Astrocyte (in vitro differentiated cells and primary cell): ENCODE measurements around the gene STKLD1. TPM values are rescaled to one million over a fixed set of nuclear protein-coding genes. Genes with fewer than 3 reads are reported as not detected.

ENCODE experiments used
- DNase-seq: peaks from one replicate; pipeline ENCODE4 v3.0.0-alpha.2; 2010; ENCODE audit warnings: low read depth
- FAIRE-seq: peaks from 2 replicates; lab custom pipeline; 2011; peaks lifted over from hg19 to GRCh38; lab: Jason Lieb, UNC
- H2AFZ ChIP-seq: 2 replicates; pipeline ENCODE4 v1.6.0; 2012; ENCODE audit warnings: low read depth, low read length, inconsistent platforms
- H3K27ac ChIP-seq: 2 replicates; pipeline ENCODE4 v1.5.1; 2011; ENCODE audit warnings: low read depth, low read length, inconsistent platforms
- H3K27me3 ChIP-seq: 2 replicates; pipeline ENCODE4 v1.6.0; 2011; ENCODE audit warnings: low read length, inconsistent platforms; ENCODE audit not compliant: insufficient read depth
- H3K36me3 ChIP-seq: 2 replicates; pipeline ENCODE4 v1.5.1; 2011; ENCODE audit warnings: low read length, inconsistent platforms; ENCODE audit not compliant: insufficient read depth
- H3K4me1 ChIP-seq: 2 replicates; pipeline ENCODE4 v1.5.1; 2011; ENCODE audit warnings: low read length, inconsistent platforms; ENCODE audit not compliant: insufficient read depth
- H3K4me2 ChIP-seq: 2 replicates; pipeline ENCODE4 v1.6.0; 2012; ENCODE audit warnings: low read length, inconsistent platforms
- H3K4me3 ChIP-seq: 2 replicates; pipeline ENCODE4 v1.5.1; 2011; ENCODE audit warnings: low read depth, mild to moderate bottlenecking, low read length, inconsistent platforms; ENCODE audit not compliant: insufficient read depth
- H3K79me2 ChIP-seq: 2 replicates; pipeline ENCODE4 v1.6.0; 2012; ENCODE audit warnings: mild to moderate bottlenecking, low read length, inconsistent platforms; ENCODE audit not compliant: insufficient read depth
- H3K9ac ChIP-seq: 2 replicates; pipeline ENCODE4 v1.6.0; 2012; ENCODE audit warnings: mild to moderate bottlenecking, low read length, inconsistent platforms
- H3K9me3 ChIP-seq: 2 replicates; pipeline ENCODE4 v1.5.1; 2012; ENCODE audit warnings: low read depth, mild to moderate bottlenecking, low read length, inconsistent platforms; ENCODE audit not compliant: insufficient read depth
- H4K20me1 ChIP-seq: 2 replicates; pipeline ENCODE4 v1.6.0; 2012; ENCODE audit warnings: low read length, inconsistent platforms; ENCODE audit not compliant: insufficient read depth
- H3K27ac Mint-ChIP-seq: one replicate; pipeline ENCODE4 v1.8.0; 2021; ENCODE audit warnings: mild to moderate bottlenecking, mixed read lengths; ENCODE audit not compliant: unreplicated experiment
- H3K27me3 Mint-ChIP-seq: one replicate; pipeline ENCODE4 v1.8.0; 2021; ENCODE audit warnings: low read depth, mixed read lengths; ENCODE audit not compliant: unreplicated experiment
- H3K36me3 Mint-ChIP-seq: one replicate; pipeline ENCODE4 v1.8.0; 2021; ENCODE audit warnings: low read depth, mixed read lengths; ENCODE audit not compliant: unreplicated experiment
- H3K4me1 Mint-ChIP-seq: one replicate; pipeline ENCODE4 v1.8.0; 2021; ENCODE audit warnings: low read depth, mixed read lengths; ENCODE audit not compliant: unreplicated experiment
- H3K4me3 Mint-ChIP-seq: one replicate; pipeline ENCODE4 v1.8.0; 2021; ENCODE audit warnings: mild to moderate bottlenecking, moderate library complexity, mixed read lengths; ENCODE audit not compliant: unreplicated experiment
- H3K9me3 Mint-ChIP-seq: one replicate; pipeline ENCODE4 v1.8.0; 2021; ENCODE audit warnings: mild to moderate bottlenecking, mixed read lengths; ENCODE audit not compliant: unreplicated experiment
- EZH2 ChIP-seq: IDR thresholded peaks from 2 replicates; pipeline ENCODE4 v1.6.1; 2012; ENCODE audit warnings: mild to moderate bottlenecking, low read length, inconsistent platforms; ENCODE audit not compliant: insufficient read depth
- total RNA-seq: library from RNA; stranded (reverse); gene quantifications from 2 replicates; pipeline ENCODE4 v1.2.1, GENCODE V29; 2021
- TF ChIP-seq, protein P1 (sequence below): IDR thresholded peaks from 2 replicates; pipeline ENCODE4 v1.5.1; 2011; ENCODE audit warnings: low read depth, mild to moderate bottlenecking, inconsistent platforms, low read length, moderate library complexity; ENCODE audit not compliant: insufficient read depth

The STKLD1 gene
- total RNA-seq, 1 donor from 2014 or later, result 0.82 TPM

DNA sequence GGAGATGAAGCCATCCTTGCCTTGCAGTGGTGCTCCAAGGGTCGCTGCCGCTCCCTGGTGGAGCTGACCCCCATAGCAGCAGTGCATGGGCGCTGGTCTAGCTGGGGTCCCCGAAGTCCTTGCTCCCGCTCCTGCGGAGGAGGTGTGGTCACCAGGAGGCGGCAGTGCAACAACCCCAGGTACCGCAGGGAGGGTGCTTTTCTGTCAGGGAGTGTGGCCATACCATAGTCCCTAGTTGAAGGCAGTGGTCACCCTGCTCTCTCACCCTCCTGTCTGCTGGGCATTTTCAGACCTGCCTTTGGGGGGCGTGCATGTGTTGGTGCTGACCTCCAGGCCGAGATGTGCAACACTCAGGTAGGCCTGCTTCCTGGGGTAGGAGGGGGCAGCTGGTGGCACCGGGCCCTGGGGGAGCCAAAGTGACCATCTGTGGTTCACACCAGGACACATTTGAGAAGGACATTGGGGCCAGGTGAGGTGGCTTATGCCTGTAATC is 57.2 kb downstream of the STKLD1 start:
- peaks cover 5% of the 10 kb centered on the region for H3K36me3 Mint-ChIP-seq
- H3K27me3 Mint-ChIP-seq, result peaks cover 2% of the 10 kb centered on the region
- TF ChIP-seq, protein P1, sequence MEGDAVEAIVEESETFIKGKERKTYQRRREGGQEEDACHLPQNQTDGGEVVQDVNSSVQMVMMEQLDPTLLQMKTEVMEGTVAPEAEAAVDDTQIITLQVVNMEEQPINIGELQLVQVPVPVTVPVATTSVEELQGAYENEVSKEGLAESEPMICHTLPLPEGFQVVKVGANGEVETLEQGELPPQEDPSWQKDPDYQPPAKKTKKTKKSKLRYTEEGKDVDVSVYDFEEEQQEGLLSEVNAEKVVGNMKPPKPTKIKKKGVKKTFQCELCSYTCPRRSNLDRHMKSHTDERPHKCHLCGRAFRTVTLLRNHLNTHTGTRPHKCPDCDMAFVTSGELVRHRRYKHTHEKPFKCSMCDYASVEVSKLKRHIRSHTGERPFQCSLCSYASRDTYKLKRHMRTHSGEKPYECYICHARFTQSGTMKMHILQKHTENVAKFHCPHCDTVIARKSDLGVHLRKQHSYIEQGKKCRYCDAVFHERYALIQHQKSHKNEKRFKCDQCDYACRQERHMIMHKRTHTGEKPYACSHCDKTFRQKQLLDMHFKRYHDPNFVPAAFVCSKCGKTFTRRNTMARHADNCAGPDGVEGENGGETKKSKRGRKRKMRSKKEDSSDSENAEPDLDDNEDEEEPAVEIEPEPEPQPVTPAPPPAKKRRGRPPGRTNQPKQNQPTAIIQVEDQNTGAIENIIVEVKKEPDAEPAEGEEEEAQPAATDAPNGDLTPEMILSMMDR, result no peak
- TF ChIP-seq EZH2, result no peak
- H3K79me2 ChIP-seq, result no peaks in the 10 kb centered on the region
- no peak overlapping the region for H3K4me2 ChIP-seq
- no peak overlapping the region for H3K27ac ChIP-seq
- H3K4me1 Mint-ChIP-seq, result no peaks in the 10 kb centered on the region
- H3K27me3 ChIP-seq, result no peaks in the 10 kb centered on the region
- no peak overlapping the region for H3K9ac ChIP-seq
- H3K9me3 Mint-ChIP-seq, result no peaks in the 10 kb centered on the region
- no peaks in the 10 kb centered on the region for H3K9me3 ChIP-seq
- H3K4me3 Mint-ChIP-seq, result no peak overlapping the region
- no peaks in the 10 kb centered on the region for H3K4me1 ChIP-seq
- DNase-seq (no peak), FAIRE-seq (no peak)
- no peak overlapping the region for H3K4me3 ChIP-seq
- no peaks in the 10 kb centered on the region for H3K36me3 ChIP-seq
- no peaks in the 10 kb centered on the region for H4K20me1 ChIP-seq
- H3K27ac Mint-ChIP-seq, result no peak overlapping the region
- H2AFZ ChIP-seq, result no peak overlapping the region

DNA sequence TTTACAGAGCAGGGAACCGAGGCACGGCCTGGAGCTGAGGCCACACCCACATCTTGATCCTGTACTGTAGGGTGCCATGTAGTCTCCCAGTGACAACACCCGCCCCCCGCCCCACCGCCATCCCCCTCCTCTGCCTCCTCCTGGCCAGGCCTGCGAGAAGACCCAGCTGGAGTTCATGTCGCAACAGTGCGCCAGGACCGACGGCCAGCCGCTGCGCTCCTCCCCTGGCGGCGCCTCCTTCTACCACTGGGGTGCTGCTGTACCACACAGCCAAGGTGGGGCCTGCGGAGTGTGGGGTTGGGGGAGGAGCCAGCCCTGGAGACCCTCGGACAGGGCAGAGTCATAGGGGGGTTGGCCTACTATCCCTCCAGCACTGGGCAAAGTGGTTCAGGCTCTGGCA is 60.5 kb downstream of the STKLD1 start:
- no peak overlapping the region for H2AFZ ChIP-seq
- no peaks in the 10 kb centered on the region for H3K9me3 ChIP-seq
- Mint-ChIP-seq H3K4me3 (no peak overlapping the region), H3K9me3 (no peaks in the 10 kb centered on the region), H3K36me3 (peaks cover 2% of the 10 kb centered on the region), H3K27ac (no peak overlapping the region), H3K4me1 (no peaks in the 10 kb centered on the region), H3K27me3 (peaks cover 20% of the 10 kb centered on the region)
- H3K4me2 ChIP-seq, result no peak overlapping the region
- no peak overlapping the region for H3K9ac ChIP-seq
- H3K27me3 ChIP-seq, result no peaks in the 10 kb centered on the region
- no peaks in the 10 kb centered on the region for H3K4me1 ChIP-seq
- no peak overlapping the region for H3K27ac ChIP-seq
- no peak for TF ChIP-seq EZH2
- TF ChIP-seq, protein P1, result no peak
- no peaks in the 10 kb centered on the region for H3K79me2 ChIP-seq
- H3K4me3 ChIP-seq, result no peak overlapping the region
- no peaks in the 10 kb centered on the region for H4K20me1 ChIP-seq
- FAIRE-seq (no peak), DNase-seq (no peak)
- no peaks in the 10 kb centered on the region for H3K36me3 ChIP-seq

DNA sequence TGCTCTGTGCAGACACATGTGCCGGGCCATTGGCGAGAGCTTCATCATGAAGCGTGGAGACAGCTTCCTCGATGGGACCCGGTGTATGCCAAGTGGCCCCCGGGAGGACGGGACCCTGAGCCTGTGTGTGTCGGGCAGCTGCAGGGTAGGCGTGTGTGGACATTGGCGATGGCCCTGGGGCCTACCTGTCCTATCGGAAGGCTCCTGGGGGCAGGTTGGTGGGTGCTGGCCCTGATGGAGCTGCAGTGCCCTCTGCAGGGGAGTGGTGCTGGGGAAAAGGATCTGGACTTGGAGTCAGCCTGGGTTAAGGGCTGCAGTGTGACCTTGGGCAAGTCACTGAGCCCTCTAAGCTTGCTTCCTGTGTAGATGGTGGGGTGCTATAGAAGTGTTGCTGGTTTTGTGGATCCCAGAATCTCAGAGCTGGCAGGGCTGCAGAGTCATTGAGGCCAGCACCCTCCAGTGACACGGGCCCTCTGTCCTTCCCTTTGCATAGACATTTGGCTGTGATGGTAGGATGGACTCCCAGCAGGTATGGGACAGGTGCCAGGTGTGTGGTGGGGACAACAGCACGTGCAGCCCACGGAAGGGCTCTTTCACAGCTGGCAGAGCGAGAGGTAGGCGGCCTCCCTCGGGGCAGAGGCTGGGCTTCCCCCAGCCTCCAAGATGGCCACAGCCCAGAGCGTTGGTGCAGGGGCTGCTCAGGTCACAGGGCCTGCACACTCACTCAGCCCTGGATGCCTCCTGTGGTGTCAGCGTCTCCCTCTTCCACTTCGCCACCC is 61.8 kb downstream of the STKLD1 start:
- Mint-ChIP-seq H3K36me3 (peaks cover 2% of the 10 kb centered on the region), H3K27me3 (peaks cover 24% of the 10 kb centered on the region), H3K27ac (no peak overlapping the region), H3K4me1 (no peaks in the 10 kb centered on the region), H3K4me3 (no peak overlapping the region), H3K9me3 (no peaks in the 10 kb centered on the region)
- H4K20me1 ChIP-seq, result no peaks in the 10 kb centered on the region
- no peak overlapping the region for H3K4me3 ChIP-seq
- no peak for DNase-seq
- H3K9ac ChIP-seq, result no peak overlapping the region
- FAIRE-seq, result no peak
- no peaks in the 10 kb centered on the region for H3K36me3 ChIP-seq
- H2AFZ ChIP-seq, result no peak overlapping the region
- no peaks in the 10 kb centered on the region for H3K79me2 ChIP-seq
- TF ChIP-seq, protein P1, result no peak
- no peak for TF ChIP-seq EZH2
- H3K27ac ChIP-seq, result no peak overlapping the region
- H3K27me3 ChIP-seq, result no peaks in the 10 kb centered on the region
- no peak overlapping the region for H3K4me2 ChIP-seq
- no peaks in the 10 kb centered on the region for H3K4me1 ChIP-seq
- no peaks in the 10 kb centered on the region for H3K9me3 ChIP-seq
